Stimulated activated CD4-positive, alpha-beta T cell treated with anti-CD3 and anti-CD28 coated beads, Interleukin-2, amount 100 ng/mL, for 4 hours (primary cell): ENCODE data around the gene B3GNT4.
"Not testable (repeated sequence)": the region's sequence is repeated elsewhere in the genome, so short reads cannot be mapped to it uniquely, and the experiment has no call there.

Experiments used
- DNase-seq: peaks from one replicate; pipeline ENCODE4 v3.0.0-alpha.2; 2020; ENCODE audit warnings: low read depth

B3GNT4 gene

DNA sequence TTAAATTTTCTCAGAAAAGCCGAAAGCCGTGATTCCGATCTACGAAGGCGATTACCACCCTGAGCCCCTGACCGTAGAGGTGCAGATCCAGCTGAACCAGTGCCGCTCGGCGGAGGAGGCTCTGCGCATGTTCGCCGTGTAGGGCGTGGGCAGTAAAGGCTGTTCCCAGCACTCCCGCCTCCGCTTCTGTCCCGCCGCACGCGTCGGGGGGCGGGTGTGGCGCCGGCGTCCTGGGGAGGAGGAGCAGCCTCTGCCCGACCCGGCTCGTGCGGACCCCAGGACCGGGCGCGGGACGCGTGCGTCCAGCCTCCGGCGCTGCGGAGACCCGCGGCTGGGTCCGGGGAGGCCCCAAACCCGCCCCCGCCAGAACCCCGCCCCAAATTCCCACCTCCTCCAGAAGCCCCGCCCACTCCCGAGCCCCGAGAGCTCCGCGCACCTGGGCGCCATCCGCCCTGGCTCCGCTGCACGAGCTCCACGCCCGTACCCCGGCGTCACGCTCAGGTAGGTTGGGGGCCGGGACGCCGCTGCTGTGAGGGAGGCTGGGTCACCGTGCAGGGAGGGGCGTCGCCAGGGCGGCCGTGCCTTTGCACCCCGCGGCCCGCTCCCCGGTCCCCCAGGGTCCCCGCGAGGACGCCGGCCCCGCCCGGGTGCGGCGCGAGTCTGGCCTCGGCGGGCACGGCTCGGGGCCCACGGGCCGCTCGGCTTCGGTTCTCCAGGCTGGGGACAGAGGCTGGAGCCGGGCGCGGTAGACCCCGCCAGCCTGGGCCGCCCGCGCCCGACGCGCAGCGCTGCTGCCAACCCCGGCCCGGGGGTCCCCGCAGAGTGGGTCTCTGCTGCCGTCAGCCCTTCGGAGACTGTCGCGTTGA, at the start of gene B3GNT4:
B3GNT4 (plus strand) TSS at position 409 of the 866 bp plus-strand sequence. CDS start 910 bp downstream, outside the sequence.
- peak; percentile 81 for DNase-seq

DNA sequence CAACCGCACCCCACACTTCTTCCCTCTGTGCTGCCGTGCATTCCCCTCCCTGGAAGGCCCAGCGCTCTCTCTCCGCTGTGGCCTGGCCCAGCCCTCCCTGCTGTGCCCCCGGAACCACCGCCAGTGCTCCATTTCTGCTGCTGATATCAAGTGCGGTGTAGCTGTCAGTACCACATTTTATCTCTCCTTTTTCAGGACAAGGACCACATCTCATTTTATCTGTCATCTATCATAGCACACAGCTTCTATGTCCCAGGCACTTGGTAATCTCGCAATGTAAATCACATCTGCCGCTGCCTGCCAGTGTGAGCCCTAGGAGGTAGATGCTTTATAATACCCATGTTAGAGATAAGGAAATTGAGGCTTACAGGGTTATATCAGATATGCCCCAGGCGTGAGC, 47.8 kb upstream of the B3GNT4 start:
- no peak for DNase-seq

DNA sequence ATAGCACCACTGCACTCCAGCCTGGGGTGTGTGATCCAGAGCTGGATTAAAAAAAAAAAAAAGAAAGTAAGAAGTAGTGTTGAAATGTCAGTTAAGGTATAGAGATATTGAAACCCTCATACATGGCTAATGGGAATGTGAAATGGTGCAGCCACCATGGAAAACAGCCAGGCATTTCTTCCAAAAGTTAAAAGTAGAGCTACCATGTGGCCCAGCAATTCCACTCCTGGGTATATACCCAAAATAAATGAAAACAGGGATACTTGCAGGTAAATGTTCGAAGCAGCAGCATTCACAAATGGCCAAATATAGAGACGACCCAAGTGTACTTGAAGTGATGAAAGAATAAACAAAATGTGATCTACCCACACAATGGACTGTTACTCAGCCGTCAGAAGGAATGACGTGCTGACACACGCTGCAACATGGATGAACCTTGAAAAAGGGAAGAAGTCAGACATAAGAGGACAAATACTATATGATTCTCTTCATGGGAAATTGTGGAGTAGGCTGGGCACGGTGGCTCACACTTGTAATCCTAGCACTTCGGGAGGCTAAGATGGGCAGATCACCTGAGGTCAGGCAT, 44.7 kb upstream of the B3GNT4 start:
- no peak for DNase-seq

DNA sequence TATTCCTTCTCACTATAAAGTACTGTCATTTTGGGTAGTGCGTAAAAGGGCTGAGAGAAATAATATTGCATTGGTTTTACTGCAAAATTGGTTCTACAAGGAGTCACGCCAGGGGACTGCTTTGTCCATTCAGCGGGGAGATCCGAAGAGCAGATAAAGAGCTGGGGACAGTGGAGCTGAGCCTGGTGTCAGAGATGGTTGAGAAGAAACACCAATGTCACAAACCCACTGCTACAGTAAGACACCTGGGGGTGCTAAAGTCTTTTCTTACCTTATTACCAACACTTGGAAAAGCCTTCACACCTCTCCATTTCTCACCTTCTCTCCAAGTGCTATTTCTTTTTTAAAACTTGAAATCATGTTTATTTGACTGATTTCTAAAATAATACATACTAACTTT, 43.6 kb upstream of the B3GNT4 start:
- DNase-seq, result no peak

DNA sequence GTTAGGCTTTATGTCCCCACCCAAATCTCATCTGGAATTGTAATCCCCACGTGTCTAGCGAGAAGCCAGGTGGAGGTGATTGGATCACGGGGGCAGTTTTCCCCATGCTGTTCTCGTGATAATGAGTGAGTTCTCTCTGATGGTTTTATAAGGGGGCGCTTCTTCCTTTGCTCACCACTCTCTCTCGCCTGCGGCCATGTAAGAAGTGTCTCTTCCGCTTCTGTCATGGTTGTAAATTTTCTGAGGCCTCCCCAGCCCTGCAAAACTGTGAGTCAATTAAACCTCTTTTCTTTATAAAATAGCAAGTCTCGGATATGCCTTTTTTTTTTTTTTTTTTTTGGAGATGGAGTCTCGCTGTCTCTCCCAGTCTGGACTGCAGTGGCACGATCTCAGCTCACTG, 42.7 kb upstream of the B3GNT4 start:
- no peak for DNase-seq

- DNase-seq, result no peak
These were observed 41.8 kb upstream of the B3GNT4 start for GRCh38 chr12:122161682-122162081.

- no peak for DNase-seq
These were observed 40.5 kb upstream of the B3GNT4 start for GRCh38 chr12:122162976-122163375.

DNA sequence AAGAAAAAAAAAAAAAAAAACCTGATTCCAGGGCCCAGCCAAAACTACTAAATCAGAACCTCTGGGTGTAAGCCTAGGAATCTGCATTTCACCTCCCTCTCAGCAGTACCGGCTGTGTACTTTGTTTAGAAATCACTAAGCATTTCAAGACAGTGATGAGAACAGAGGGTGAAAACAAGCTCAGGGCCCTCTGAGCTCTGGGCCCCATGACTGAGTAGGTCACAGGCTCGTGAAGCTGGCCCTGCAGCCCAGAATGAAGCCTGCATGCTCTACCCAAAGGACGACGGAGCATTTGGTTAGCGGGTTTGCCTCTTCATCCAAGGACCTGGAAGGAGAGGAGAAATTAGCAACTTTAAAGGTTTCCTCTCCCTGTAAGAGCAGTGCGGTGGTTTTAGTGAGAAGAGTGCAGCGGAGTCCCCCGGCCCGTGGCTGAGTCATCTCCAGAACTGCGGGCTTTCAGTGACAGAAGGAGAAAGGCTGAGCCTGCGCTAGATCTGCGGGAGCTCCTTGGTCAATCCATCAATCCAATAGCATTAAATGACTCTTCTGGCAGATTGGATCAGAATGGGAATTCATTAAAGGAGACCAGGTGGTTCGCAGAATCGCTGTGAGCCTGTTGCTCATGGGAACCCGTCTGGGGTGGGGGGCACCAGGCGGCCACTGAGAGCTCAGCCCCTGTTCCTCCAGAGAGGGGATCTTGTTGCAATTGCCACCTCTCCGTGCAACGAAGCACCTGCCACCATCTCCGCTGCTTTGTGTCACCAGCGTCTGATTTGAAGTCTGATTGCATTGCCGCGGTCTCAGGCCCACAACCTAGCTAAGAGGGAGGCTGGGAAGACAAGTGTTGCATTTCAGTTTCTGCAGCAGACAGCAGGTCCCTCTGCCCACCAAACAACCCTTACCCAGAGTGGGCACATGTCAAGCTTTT, 36.8 kb upstream of the B3GNT4 start:
- DNase-seq, result no peak

DNA sequence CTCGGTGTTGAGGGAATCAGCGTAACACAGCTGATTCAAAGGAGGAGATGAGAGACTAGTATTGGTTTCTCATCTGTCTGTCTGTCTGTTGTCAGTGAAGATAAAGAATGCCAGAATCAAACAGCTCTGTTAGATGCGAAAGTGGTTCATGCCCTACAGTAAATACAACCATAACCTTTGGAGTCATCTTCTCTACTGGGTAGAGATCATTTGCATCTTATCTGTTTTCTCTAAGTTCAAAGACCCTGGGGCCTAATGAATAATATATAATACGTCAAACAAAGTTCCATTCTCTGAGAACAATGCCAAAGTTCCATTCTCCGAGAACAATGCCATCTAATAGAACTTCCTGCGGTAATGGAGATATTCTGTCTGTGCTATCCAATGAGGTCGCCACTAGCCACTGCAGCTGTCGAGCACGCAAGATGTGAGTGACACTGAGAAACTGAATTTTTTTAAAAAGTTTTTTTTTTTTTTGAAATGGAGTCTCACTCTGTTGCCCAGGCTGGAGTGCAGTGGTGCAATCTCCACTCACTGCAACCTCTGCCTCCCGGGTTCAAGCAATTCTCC, 36.1 kb upstream of the B3GNT4 start:
- no peak for DNase-seq

DNA sequence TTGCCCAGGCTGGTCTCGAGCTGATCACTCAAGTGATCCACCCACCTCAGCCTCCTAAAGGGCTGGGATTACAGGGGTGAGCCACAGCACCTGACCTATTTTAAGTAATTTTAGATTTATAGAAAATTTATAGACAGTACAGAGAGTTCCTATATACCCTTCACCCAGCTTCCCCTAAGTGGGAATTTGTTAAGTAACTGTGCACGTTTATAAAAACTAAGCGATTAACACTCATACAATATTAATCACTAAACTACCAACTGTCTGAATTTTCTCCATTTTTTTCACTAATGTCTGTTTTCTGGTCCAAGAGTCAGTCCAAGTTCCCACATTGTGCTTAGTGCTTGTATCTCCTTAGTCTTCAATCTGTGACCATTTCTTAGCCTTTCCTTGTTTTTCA, 35.0 kb upstream of the B3GNT4 start:
- no peak for DNase-seq

- DNase-seq, result no peak
These were observed 32.1 kb upstream of the B3GNT4 start for GRCh38 chr12:122171399-122171798.

- DNase-seq, result no peak
These were observed 31.1 kb upstream of the B3GNT4 start for GRCh38 chr12:122172262-122172939.

- DNase-seq, result peak; percentile 9
These were observed 29.2 kb upstream of the B3GNT4 start, which contains the start of gene IL31 for GRCh38 chr12:122174155-122174845. TSS of gene IL31 (minus strand) at chr12:122174221. CDS start at chr12:122174172, 49 bp downstream.

- DNase-seq, result not testable (repeated sequence)
These were observed 27.0 kb upstream of the B3GNT4 start for GRCh38 chr12:122176473-122176872.

- no peak for DNase-seq
These were observed 20.5 kb upstream of the B3GNT4 start, which contains the start of gene LRRC43 for GRCh38 chr12:122182887-122183587. TSS of gene LRRC43 (plus strand) at chr12:122183123. CDS start at chr12:122183145, 22 bp downstream.

- DNase-seq, result no peak
These were observed 19.9 kb upstream of the B3GNT4 start for GRCh38 chr12:122183588-122183940.

DNA sequence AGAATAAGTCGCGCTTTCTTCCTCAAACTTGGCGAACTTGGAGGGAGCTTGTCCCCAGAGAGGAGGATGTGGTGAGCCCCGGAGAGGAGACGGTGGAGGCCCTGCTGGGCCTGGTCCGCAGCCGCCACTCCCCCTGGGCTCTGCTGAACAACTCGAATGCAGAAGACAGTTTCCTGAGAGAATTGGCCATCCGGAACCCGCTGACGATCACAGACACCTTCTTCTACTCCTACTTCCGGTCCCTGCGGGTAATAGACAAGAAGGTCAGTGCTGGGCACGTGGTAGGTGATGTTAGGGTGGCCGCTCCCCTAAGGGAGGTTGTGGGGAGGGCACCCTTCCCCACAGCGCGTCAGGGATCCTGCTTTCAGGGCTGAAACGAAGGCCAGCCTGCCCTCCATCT, 19.0 kb upstream of the B3GNT4 start:
- no peak for DNase-seq

DNA sequence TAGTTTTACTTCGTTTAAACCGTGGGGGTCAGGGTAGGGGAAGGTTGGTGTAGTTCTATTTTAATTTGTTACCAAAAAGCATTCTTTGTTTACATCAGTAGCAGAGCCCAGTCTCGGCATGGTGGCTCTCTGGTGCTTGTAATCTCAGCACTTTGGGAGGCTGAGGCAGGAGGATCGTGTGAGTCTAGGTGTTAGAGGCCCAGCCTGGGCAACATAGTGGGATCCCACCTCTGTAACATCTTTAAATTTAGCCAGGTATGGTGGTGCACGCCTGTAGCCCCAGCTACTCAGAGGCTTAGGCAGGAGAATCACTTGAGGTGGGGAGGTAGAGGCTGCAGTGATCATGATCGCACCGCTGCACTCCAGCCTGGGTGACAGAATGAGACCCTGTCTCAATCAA, 18.4 kb upstream of the B3GNT4 start:
- no peak for DNase-seq

- DNase-seq, result no peak
These were observed 17.9 kb upstream of the B3GNT4 start for GRCh38 chr12:122185494-122186082.

DNA sequence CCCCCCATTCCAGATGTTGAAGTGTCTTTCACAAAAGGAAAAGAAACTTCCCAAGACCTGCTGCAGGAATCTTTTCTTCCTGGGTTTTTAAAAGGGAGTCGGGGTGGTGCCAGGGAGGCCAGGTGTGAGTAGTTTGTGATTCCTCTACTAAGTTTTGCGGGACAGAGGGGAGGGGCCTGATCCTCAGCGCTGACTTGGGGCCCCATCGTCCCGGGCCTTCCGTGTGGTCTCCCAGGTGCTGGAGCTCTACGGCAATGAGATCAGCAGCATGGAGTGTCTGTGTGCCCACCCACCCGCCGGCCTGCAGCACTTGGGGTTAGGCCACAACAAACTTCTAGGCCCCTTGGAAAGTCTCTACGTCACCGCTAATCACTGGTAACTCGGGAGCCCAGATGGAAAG, 16.0 kb upstream of the B3GNT4 start:
- DNase-seq, result no peak
